Peyer's patch (tissue), 4 donors: ENCODE data around the gene STK24. TPM values are rescaled to one million over a fixed set of nuclear protein-coding genes. Genes with fewer than 3 reads are reported as not detected.

Source experiments
- DNase-seq, 3 donors: peaks; one replicate each; pipeline ENCODE4 v3.0.0-alpha.2; 2017 to 2019
- H3K27ac ChIP-seq, 4 donors: fragments of 200-600 bp; sonication (generic); one replicate each; pipeline ENCODE4 v1.5.1; 2016 to 2019
- H3K27me3 ChIP-seq, 2 donors: fragments of 200-600 bp; sonication (generic); one replicate each; pipeline ENCODE4 v1.5.1; 2019
- H3K36me3 ChIP-seq, 3 donors: fragments of 200-600 bp; sonication (generic); one replicate each; pipeline ENCODE4 v1.5.1; 2016 to 2019
- H3K4me1 ChIP-seq, 4 donors: fragments of 200-600 bp; sonication (generic); one replicate each; pipeline ENCODE4 v1.5.1; 2016 to 2019
- H3K4me3 ChIP-seq, 4 donors: fragments of 200-600 bp; sonication (generic); 1 replicate in 3 of 4; 2 replicates in 1 of 4; pipeline ENCODE4 v1.5.1; 2016 to 2019; ENCODE audit warnings: mild to moderate bottlenecking in 1 of 4
- H3K9me3 ChIP-seq, 4 donors: fragments of 200-600 bp; sonication (generic); one replicate each; pipeline ENCODE4 v1.5.1; 2016 to 2019; ENCODE audit warnings: mild to moderate bottlenecking in 1 of 4
- CTCF ChIP-seq, 6 experiments: fragments of 450-650 bp in 4 of 6; fragments of 200-600 bp in 2 of 6; sonication (generic) in 1 of 6; IDR thresholded peaks; one replicate each; pipeline ENCODE4 v1.5.1; 2017 to 2019; ENCODE audit warnings: antibody characterized with exemption in 6 of 6, mild to moderate bottlenecking in 3 of 6, moderate library complexity in 1 of 6
- POLR2A ChIP-seq, 2 donors: fragments of 450-650 bp; IDR thresholded peaks; one replicate each; pipeline ENCODE4 v1.5.1; 2017; ENCODE audit warnings: antibody characterized with exemption in 2 of 2, mild to moderate bottlenecking in 2 of 2, moderate library complexity in 2 of 2
- total RNA-seq, 4 donors: library from RNA; depleted of rRNA; stranded (reverse); fragments of >200 nt; gene quantifications; one replicate each; pipeline ENCODE4 v1.1.0, GENCODE V29; 2016

The STK24 gene
- total RNA-seq, 4 donors from 2014 or later: 84.2 to 137 (median 119) TPM

GRCh38 chr13:98613591-98613990 lies 36.7 kb upstream of the STK24 start:
- DNase-seq: no peak
- H3K27me3 ChIP-seq: no peaks in the 10 kb centered on the region
- no peaks in the 10 kb centered on the region for H3K4me1 ChIP-seq
- H3K9me3 ChIP-seq: no peaks in the 10 kb centered on the region
- no peak overlapping the region for H3K4me3 ChIP-seq
- H3K36me3 ChIP-seq: no peaks in the 10 kb centered on the region
- no peak overlapping the region for H3K27ac ChIP-seq
- TF ChIP-seq CTCF (IDR thresholded peaks at IDR 0.05) (no peak), POLR2A (IDR thresholded peaks at IDR 0.05) (no peak)

DNA sequence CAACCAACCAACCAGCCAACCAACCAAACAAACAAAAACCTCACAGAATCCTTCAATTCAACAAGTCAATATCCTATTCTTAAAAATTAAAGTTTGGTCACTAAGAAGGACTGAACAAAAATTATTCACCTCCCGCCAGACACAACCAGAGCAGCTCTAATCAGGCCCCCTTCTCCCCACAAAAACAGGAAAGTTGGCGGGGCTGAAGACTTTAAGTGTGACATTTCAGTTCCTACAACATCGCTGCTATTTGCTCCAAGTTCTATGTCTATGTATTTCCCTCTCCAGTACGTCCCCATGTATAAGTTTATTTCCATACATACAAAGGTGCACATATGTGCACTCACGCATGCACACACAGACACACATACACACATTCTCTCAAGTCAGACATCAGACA lies 32.8 kb upstream of the STK24 start:
- no peaks in the 10 kb centered on the region for H3K36me3 ChIP-seq
- no peaks in the 10 kb centered on the region for H3K9me3 ChIP-seq
- H3K4me3 ChIP-seq: no peak overlapping the region
- no peak overlapping the region for H3K27ac ChIP-seq
- DNase-seq: no peak
- no peak for TF ChIP-seq CTCF (IDR thresholded peaks at IDR 0.05)
- TF ChIP-seq POLR2A (IDR thresholded peaks at IDR 0.05): no peak
- H3K4me1 ChIP-seq: no peaks in the 10 kb centered on the region
- H3K27me3 ChIP-seq: no peaks in the 10 kb centered on the region

DNA sequence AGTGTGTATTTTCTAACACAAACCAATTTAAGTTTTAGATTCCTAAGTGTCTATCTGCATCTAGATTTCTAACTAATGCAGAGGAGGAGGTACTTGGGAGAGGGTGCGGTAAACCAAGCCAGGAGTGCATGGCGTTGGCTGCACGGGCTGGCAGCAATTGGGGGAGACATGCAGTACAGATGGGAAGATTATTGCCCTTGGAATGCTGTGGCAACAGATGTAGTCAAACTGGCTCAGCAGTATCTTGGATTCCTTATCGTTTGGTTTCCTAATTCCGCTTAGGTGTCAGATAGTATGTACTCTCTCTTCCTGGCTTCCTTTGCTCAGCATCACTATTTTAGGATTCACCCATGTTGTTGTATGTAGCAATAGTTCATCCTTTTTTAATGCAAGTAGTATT lies 29.4 kb upstream of the STK24 start:
- Histone ChIP-seq H3K36me3 (no peaks in the 10 kb centered on the region), H3K27ac (no peak overlapping the region), H3K27me3 (no peaks in the 10 kb centered on the region), H3K9me3 (no peaks in the 10 kb centered on the region), H3K4me1 (no peaks in the 10 kb centered on the region), H3K4me3 (no peak overlapping the region)
- no peak for DNase-seq
- no peak for TF ChIP-seq CTCF (IDR thresholded peaks at IDR 0.05)
- no peak for TF ChIP-seq POLR2A (IDR thresholded peaks at IDR 0.05)

- no peaks in the 10 kb centered on the region for H3K27me3 ChIP-seq
- no peak for TF ChIP-seq POLR2A (IDR thresholded peaks at IDR 0.05)
- TF ChIP-seq CTCF (IDR thresholded peaks at IDR 0.05): no peak
- no peak overlapping the region for H3K4me3 ChIP-seq
- no peaks in the 10 kb centered on the region for H3K4me1 ChIP-seq
- no peak overlapping the region for H3K27ac ChIP-seq
- DNase-seq: no peak
- H3K9me3 ChIP-seq: no peaks in the 10 kb centered on the region
- H3K36me3 ChIP-seq: no peaks in the 10 kb centered on the region
These were observed 22.8 kb upstream of the STK24 start for GRCh38 chr13:98599502-98600328.

- peak in 1 of 6 experiments; percentile 12 for TF ChIP-seq CTCF (IDR thresholded peaks at IDR 0.05)
- TF ChIP-seq POLR2A (IDR thresholded peaks at IDR 0.05): no peak
- H3K9me3 ChIP-seq: no peaks in the 10 kb centered on the region
These were observed 21.1 kb upstream of the STK24 start for GRCh38 chr13:98598043-98598442.

More at GRCh38 chr13:98598043-98598442, 21.1 kb upstream of the STK24 start:
- Histone ChIP-seq H3K4me3 (no peak overlapping the region), H3K4me1 (no peaks in the 10 kb centered on the region), H3K27ac (no peak overlapping the region), H3K27me3 (no peaks in the 10 kb centered on the region), H3K36me3 (no peaks in the 10 kb centered on the region)
- no peak for DNase-seq
